GM18517 (cell line): Measurements from ENCODE around the gene PISD.
"Not testable (repeated sequence)": the region's sequence is repeated elsewhere in the genome, so short reads cannot be mapped to it uniquely, and the experiment has no call there.

Experiments
- ATAC-seq: cut with Tn5 transposase; IDR thresholded peaks from one replicate; pipeline ENCODE4 v1.9.1; 2021; ENCODE audit warnings: mild to moderate bottlenecking, moderate library complexity; ENCODE audit not compliant: unreplicated experiment

PISD gene

GRCh38 chr22:31610611-31611010, 51.4 kb downstream of the PISD start:
- no peak for ATAC-seq

GRCh38 chr22:31609716-31610115, 52.3 kb downstream of the PISD start:
- ATAC-seq, result no peak

- ATAC-seq, result no peak
These were observed 54.3 kb downstream of the PISD start for GRCh38 chr22:31607696-31608095.

GRCh38 chr22:31605851-31606585, 56.0 kb downstream of the PISD start:
- ATAC-seq, result no peak

DNA sequence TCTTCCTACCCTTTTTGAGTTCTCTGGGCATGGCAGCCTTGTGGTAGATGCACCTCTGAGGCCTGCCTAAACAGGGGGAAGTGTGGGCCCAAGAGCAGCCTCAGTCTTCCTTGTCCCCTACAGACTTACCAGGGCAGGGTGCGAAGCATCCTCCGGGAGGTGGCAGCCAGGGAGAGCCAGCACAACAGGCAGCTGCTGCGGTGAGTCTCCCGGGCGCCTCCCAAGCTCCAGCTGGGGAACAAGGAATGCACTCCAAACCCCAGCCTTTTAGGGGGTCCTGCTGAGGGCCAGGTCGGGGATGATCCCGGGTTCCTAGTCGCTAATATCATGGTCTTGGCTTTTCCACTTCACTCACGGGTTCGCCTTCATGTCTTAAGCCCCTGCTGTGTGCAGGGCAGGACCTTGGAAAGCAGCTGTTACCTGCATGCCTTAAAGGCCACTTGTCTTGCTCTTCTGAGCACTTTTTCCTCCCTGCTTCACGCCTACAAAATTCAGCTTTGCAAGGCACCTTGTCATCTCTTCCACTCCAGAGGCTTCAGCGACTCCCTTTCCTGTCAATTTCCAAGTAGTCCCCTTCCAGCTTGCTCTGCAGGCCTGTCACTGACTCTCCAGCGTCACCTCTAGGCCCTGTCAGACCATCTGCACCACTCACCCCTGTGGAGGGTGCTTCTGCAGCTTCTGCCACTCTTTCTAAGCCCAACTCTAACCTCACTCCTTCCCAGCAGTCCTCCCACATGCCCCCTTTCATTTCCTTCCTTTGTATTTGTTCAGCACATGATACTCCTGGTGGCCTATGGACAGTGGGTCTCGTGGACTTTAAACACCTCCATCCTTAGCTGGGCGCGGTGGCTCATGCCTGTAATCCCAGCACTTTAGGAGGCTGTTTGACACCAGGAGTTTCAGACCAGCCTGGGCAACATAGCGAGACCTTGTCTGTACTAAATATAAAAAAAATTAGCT, 57.0 kb downstream of the PISD start:
- no peak for ATAC-seq

GRCh38 chr22:31604137-31604705, 57.8 kb downstream of the PISD start:
- no peak for ATAC-seq

GRCh38 chr22:31603574-31603973, 58.4 kb downstream of the PISD start:
- no peak for ATAC-seq

DNA sequence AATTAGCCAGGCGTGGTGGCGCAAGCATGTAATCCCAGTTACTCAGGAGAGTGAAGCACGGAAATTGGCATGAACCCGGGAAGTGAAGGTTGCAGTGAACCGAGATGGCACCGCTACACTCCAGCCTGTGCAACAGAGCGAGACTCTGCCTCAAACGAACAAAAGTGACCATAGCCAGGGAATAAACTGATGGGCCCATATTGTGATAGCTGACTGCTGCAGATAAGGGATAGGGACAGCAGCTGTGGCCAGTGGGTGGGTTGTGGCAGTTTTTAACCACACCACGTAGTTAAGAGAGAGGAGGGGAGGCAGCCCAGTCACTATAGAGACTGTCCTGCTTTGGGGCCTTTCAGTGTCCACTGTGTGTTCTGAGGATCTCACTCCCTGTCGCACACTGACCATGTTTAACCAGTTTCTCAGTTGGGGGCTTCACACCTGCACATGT, 58.9 kb downstream of the PISD start:
- no peak for ATAC-seq

- no peak for ATAC-seq
These were observed 59.6 kb downstream of the PISD start for GRCh38 chr22:31602259-31602952.

DNA sequence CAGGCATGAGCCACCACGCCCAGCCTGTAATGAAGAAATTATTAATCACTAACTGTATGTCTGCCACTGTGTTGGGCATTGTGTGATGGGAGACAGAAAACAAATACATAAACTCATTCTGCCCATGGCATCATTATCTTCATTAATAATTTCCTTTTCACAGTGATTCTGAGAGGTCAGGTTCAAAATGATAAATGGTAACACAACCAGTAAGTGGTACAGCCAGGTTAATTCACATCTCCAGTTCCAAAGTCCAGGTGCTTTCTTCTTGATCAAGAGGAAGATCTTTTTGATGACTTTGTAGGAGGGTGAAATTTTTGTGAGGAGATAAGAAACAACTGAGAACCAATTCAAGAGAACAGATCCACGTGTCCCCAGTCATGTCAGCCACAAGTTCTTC, 66.7 kb downstream of the PISD start:
- no peak for ATAC-seq

DNA sequence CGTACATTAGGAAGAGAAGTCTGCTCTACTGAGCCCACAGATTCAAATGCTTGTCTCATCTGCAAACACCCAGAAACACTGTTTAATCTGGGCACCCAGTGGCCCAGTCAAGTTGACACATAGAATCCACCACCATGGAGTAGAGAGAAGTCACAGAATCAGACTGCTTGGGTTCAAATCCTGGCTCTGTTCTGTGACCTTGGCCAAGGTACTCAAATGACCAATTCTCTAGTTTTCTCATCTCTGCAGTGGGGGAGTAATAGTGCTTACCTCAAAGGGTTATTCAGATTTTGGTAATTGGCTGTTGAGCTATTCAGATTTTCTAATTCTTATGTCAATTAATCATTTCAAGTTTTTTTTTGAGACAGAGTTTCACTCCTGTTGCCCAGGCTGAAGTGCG, 71.9 kb downstream of the PISD start:
- ATAC-seq, result not testable (repeated sequence)

DNA sequence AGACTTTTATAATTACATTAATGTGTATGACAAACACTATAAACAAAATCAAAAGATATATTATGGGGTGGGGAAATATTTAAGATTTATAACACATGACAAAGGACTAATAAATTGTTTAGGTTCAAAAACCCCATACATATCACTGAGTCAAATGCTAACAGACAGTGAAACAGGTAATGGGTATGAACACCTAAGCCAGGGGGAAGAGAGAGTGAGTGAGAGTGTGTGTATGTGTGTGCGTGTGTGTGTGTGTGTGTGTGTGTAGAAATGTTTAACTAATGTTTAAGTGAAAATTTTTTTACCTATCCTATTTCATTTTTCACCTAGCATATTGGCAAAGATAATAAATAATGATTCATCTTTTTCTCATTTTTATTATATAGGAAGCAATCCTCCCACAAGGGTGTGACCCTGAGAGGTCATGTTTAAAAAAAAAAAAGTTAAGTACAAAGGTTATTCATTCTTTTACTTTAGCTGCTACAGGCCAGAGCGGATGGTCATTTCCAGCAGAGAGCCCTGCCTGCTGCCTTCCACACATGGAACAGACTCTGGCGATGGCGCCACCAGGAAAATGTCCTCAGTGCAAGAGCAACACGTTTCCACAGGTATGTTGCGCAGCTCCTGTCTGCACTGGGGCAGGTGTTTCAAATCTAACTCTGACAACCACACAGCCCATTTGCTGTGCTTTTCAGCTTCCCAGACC, 72.9 kb downstream of the PISD start:
- ATAC-seq, result no peak

DNA sequence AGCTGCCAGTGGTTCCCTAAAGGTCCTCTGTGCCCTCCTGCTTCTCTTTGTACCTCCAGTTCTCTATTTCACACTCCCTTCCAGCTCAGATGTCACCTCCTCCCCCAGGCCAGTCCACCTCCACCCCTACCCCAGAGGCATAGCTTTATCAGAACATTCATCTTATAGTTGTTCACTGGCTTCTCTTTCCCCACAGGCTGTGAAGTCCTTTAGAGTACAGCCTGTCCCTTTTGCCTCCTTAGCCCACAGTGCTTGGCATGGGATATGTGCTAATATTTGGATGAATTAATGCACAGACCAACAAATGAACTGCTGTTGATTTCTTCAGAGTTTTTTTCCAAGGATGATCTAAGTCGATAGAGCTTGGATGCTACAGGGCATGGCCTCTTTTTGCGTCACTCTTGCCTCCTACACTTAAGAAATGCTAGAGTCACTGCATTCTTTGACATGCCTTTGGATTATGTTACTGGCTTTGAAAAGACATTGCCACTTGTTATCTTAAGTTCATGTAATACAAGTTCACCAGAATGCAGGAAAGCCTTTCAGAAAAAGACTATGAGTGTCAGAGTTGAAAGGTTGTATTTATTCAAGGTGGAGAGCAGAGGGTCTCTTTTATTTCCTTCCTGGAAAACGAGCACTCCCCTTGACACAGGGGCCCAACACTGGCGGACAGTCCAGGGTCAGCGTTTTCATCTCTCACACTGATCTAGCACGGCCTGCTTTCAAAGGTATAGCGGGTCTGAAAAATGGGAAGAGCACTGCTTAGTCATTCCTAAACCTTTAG, 75.7 kb downstream of the PISD start:
- ATAC-seq, result no peak

GRCh38 chr22:31585161-31585859, 76.7 kb downstream of the PISD start:
- ATAC-seq, result no peak

GRCh38 chr22:31584804-31585160, 77.2 kb downstream of the PISD start:
- ATAC-seq, result no peak

GRCh38 chr22:31583861-31584485, 78.0 kb downstream of the PISD start:
- no peak for ATAC-seq

DNA sequence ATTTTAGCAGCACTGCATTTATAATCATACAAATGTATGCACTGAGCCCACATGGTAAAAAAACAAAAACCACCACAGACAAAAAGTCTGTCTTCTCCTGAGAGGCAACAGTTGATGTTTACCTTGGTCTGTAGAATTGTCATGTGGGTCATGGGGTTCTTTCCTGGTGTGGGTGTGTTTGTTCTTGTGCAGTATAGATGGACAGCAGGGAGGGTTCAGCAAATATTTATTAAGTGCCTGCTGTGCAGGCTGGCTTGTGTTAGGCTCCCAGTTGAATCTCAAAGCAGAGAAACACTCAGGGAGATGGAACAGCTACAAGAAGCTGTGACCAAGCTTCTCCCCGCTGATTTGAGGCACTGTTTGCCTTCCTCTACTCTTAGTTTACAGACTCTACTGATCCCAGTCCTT, 82.2 kb downstream of the PISD start:
- no peak for ATAC-seq

DNA sequence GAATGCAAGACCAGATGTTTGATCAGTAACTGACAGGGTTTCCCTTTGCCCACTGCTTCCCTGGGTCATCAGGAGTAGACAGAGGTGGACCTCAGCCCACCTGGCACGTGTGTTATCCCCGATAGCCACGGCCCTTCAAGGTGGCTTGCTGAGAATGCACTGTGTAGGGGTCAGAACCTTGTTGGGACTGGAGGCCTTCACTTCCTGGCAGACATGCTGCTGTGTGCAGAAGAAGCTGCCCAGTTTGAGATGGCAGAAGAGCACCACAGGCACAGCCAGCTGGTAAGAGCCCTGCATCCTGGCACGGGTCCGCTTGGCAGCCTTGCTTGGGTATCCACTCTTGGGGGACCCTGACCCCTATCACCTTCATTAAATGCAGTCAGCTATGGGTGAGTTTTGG, 83.8 kb downstream of the PISD start:
- no peak for ATAC-seq

GRCh38 chr22:31577711-31578110, 84.3 kb downstream of the PISD start:
- no peak for ATAC-seq
